ENCODE data around the gene LARGE1. TPM values are rescaled to one million over a fixed set of nuclear protein-coding genes. Genes with fewer than 3 reads are reported as not detected.

Gene LARGE1
- total and polyA plus RNA-seq, 2 of the 8 experiments (the other 6 are each of a cell fraction or from before 2014, with no cell fraction given) = 43.7 to 83.0 TPM

DNA sequence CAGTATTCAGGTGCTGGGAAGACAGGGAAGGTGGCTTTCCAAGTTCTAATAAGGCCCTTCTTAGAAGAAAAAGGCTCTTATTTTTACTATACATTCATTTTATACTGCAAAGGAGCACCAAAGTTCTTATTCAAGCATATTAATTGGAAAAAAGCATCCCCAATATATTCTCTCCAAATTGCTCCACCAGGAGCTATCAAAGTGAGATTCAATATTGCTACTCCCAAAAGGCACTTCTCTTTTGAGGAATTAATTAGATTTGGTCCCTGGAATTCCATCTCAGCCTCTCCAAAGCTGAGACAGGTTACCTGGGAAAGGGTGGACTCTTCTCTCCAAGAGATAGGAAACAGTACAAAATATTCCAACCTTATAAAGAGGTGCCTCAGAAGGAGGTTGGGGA, 134.1 kb downstream of the LARGE1 start:
- Histone ChIP-seq H3K27ac (ENCODE audit: low read depth, low read length) (no peak overlapping the region), H4K20me1 (replicated peaks in 1 of 2; ENCODE audit: control insufficient read depth in 1 of 2, insufficient read depth in 2 of 2, low read length in 2 of 2) (peaks cover 3 to 10% of the 10 kb centered on the region in 2 experiments), H3K4me1 (replicated peaks in 1 of 4; ENCODE audit: control insufficient read depth in 3 of 4, insufficient read depth in 4 of 4, low read length in 3 of 4) (no peaks in the 10 kb centered on the region), H3K27me3 (replicated peaks in 1 of 4; ENCODE audit: control insufficient read depth in 3 of 4, extremely low read depth in 1 of 4, insufficient read depth in 3 of 4, low read length in 3 of 4) (no peaks in the 10 kb centered on the region), H2AK5ac (ENCODE audit: low read depth, low read length) (no peak overlapping the region), H3K4me2 (ENCODE audit: insufficient read depth in 1 of 2, low read depth in 2 of 2, low read length in 2 of 2) (no peak overlapping the region), H3K18ac (ENCODE audit: extremely low read depth, low read length) (no peak overlapping the region), H3K9me3 (ENCODE audit: insufficient read depth in 2 of 2, low read depth in 1 of 2, low read length in 1 of 2) (peaks cover 27 to 28% of the 10 kb centered on the region in 2 experiments), H3K9ac (replicated peaks in 1 of 4; ENCODE audit: extremely low read depth in 1 of 4, low read depth in 3 of 4, low read length in 3 of 4) (no peak overlapping the region), H4K91ac (replicated peaks; ENCODE audit: insufficient read length, low read length) (no peak overlapping the region), H2BK120ac (replicated peaks; ENCODE audit: low read depth, low read length) (no peak overlapping the region), H3K36me3 (ENCODE audit: control insufficient read depth in 2 of 4, insufficient read depth in 4 of 4, low read length in 3 of 4) (peaks cover 0 to 20% (median 5%) of the 10 kb centered on the region in 4 experiments; a peak in 3 of 8 replicates), H3K56ac (replicated peaks; ENCODE audit: insufficient read length, low read depth, low read length) (no peak overlapping the region), H2BK5ac (ENCODE audit: low read depth, low read length) (no peak overlapping the region), H3K79me1 (ENCODE audit: low read depth, low read length) (peaks cover 3% of the 10 kb centered on the region), H4K5ac (ENCODE audit: insufficient read length, low read depth, low read length) (no peak overlapping the region), H2AFZ (ENCODE audit: low read length) (no peak overlapping the region), H3K23ac (ENCODE audit: insufficient read length) (no peak overlapping the region), H4K8ac (ENCODE audit: extremely low read depth, insufficient read depth, low read length) (no peak overlapping the region), H2BK12ac (ENCODE audit: low read depth, low read length) (no peak overlapping the region), H3K79me2 (ENCODE audit: control insufficient read depth in 1 of 2, insufficient read depth in 2 of 2, low read length in 2 of 2) (peaks cover 0 to 94% of the 10 kb centered on the region in 2 experiments; a peak in 3 of 4 replicates), H2BK15ac (ENCODE audit: low read length) (no peak overlapping the region), H3K14ac (ENCODE audit: insufficient read length) (no peak overlapping the region), H3K23me2 (ENCODE audit: low read depth, low read length) (no peaks in the 10 kb centered on the region), H3K4ac (replicated peaks; ENCODE audit: insufficient read length, low read depth, low read length) (no peak overlapping the region), H3K4me3 (ENCODE audit: extremely low read depth in 1 of 4, insufficient read depth in 2 of 4, low read depth in 3 of 4, low read length in 4 of 4) (no peak overlapping the region), H2BK20ac (ENCODE audit: low read length) (no peak overlapping the region)
- ChIA-PET CTCF (ENCODE audit: partially characterized antibody) (interaction anchor here (0.7 kb wide), 1 partner anchor 11 kb away, joined by 3 read pairs; no protein-coding TSS in a partner anchor), POLR2A (ENCODE audit: partially characterized antibody) (interaction anchor here (0.8 kb wide), 1 partner anchor 45 kb away, joined by 3 read pairs; no protein-coding TSS in a partner anchor)
- FAIRE-seq (no peak), DNase-seq (ENCODE audit: low read depth in 1 of 2, low spot score in 2 of 2) (no peak)
- TF ChIP-seq NANOG (IDR thresholded peaks at IDR 0.05; ENCODE audit: insufficient read depth, low read depth, low read length, poor library complexity, severe bottlenecking) = no peak
- TF ChIP-seq CHD1 (IDR thresholded peaks at IDR 0.05; ENCODE audit: low read depth, low read length) = no peak
- no peak for TF ChIP-seq KDM4A (IDR thresholded peaks at IDR 0.05; ENCODE audit: low read depth, low read length, severe bottlenecking)
- no peak for TF ChIP-seq RAD21 (IDR thresholded peaks at IDR 0.05 in 1 of 2, conservative IDR thresholded peaks at IDR 0.05 in 1 of 2; ENCODE audit: low read depth in 2 of 2, low read length in 2 of 2)
- no peak for TF ChIP-seq TAF1 (IDR thresholded peaks at IDR 0.05; ENCODE audit: low read depth, low read length)
- no peak for TF ChIP-seq CHD2 (IDR thresholded peaks at IDR 0.05; ENCODE audit: low read length)
- TF ChIP-seq CBX5 (IDR thresholded peaks at IDR 0.05; ENCODE audit: low read depth, low read length) = no peak
- no peak for TF ChIP-seq KDM1A (IDR thresholded peaks at IDR 0.05; ENCODE audit: borderline replicate concordance, low read length)
- no peak for TF ChIP-seq GTF2F1 (IDR thresholded peaks at IDR 0.05; ENCODE audit: borderline replicate concordance, low read depth, low read length)
- TF ChIP-seq, protein P1, sequence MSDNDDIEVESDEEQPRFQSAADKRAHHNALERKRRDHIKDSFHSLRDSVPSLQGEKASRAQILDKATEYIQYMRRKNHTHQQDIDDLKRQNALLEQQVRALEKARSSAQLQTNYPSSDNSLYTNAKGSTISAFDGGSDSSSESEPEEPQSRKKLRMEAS (IDR thresholded peaks at IDR 0.05) = no peak
- TF ChIP-seq, protein P2, sequence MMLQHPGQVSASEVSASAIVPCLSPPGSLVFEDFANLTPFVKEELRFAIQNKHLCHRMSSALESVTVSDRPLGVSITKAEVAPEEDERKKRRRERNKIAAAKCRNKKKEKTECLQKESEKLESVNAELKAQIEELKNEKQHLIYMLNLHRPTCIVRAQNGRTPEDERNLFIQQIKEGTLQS (IDR thresholded peaks at IDR 0.05; ENCODE audit: insufficient read depth, low read depth, low read length) = no peak
